ENCODE measurements around the gene RPS19.

The RPS19 gene

DNA sequence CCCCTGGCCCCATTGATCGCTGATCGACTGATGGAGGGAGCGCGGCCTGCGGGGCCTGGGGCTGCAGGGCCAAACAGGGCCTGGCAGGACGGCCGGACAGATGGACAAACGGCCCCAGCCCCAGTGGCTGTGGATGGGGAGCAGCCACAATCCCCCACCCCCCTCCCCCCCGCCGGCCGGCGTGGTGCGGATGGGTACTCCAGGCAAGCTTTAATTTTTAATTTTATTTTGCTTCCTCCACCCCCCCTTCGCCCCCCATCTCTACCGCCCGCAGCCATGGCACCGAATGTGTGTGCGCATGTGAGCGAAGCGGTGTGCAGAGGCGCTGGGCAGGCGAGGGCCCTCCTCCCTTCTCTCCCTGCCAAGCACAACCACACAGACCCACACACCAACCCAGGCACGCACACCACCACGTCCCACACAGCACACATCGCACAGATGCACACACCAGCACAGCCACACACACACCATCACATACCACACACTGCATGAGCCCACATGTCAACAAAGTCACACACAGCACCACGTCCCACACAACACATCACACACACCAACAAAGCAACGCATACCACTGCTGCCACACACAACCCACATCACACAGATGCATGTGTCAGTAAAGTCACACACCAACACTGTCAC, 55.8 kb downstream of the RPS19 start:
- DNase-seq = no peak

DNA sequence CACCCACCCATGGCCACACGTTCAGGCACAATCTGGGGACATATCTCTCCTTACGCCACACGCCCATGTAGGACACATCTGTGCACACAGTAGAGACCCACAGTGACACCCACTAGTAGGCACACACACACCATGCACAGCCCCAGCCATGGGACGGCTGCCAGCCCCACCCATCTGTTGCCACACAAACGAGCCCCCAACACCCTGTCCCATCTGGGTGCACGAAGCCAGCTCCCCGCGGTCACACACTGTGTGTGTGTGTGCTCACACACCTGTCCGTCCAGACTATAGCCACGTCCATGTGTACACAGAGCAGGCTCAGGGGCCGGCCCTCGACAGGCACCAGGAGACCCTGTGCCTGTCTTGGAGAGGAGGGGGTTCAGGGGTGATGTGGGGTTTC, 57.6 kb downstream of the RPS19 start:
- no peak for DNase-seq

DNA sequence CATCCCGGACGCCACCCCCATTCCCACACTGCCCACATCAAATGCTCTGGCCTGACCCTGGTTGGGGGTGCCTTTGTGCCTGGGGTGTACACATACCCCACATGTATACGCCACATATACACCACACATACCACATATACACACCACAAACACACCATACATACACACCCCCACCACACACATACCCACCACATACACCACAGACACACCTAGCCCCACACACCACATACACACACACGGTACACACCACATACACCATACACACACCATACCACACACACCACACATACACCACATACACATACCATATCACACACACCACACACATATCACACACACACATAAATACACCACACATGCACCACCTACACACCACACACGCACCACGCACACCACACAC, 58.0 kb downstream of the RPS19 start:
- no peak for DNase-seq

DNA sequence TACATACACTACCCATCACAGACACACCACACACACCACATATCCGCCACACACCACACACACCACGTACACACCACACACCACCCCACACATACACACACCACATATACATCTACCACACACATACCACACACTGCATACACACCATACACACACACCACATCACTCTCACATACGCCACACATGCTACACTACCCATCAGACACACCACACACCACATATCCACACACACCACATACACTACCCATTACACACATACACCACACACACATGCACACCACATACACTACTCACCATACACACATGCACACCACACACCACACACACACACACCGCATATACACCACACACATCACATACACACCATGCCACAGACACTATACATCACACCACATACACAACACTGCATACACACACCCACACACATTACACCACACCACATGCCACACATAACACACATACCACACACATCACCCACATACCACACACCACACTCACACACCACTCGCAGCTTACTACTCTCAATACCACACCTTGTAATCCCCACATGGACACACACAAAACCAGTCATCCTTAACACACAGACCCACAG, 58.7 kb downstream of the RPS19 start:
- no peak for DNase-seq

DNA sequence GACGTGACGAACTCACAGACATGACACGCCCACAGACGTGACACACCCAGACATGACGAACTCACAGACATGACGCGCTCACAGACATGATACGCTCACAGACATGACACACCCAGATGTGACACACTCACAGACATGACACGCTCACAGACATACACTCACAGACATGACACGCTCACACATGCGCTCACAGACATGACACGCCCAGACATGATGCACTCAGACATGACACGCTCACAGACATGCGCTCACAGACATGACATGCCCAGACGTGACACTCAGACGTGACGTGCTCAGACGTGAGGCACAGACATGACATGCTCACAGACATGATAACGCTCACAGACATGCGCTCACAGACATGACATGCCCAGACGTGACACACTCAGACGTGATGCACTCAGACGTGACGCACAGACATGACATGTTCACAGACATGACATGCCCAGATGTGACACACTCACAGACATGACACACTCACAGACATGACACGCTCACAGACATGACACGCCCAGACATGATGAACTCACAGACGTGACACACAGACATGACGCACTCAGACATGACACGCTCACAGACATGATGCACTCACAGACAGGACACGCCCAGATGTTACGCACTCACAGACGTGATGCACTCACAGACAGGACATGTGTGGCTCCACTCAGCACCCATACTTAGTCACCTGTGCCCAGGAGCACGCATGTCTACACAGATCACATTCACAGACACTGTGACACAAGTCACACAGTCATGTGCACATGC, 60.1 kb downstream of the RPS19 start:
- no peak for DNase-seq

DNA sequence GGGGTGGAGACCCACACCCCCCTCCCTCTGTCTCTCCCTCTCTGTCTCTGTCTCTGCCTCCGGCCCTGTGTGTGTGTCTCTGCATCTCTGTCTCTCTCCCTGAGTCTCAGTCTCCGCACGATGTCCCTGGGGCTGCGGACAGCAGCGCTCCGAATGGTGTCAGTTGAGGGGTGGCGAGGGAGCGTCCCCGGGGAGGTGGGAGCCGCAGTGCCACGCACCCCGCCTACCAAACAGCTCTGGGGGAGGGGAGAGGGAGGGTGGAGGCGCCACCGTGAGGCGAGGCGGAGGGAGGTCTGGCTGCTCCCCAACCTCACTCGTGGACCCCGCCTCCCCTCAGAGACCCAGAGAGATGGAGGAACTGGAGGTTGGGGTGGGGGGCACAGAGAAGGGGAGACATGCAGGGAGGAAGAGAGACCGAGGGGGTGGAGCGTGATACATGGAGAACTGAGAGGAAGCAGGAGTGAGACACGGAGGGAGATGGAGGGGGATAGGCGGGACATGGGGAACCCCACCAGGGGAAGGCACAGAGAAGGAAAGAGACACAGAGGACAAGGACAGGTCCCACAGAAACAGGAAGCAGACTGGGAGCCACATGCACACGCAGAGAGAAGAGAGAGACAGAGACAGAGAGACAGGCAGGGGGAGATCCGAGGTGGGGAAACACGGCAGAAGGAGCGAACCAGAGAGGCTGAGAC, 61.0 kb downstream of the RPS19 start:
- DNase-seq = no peak

DNA sequence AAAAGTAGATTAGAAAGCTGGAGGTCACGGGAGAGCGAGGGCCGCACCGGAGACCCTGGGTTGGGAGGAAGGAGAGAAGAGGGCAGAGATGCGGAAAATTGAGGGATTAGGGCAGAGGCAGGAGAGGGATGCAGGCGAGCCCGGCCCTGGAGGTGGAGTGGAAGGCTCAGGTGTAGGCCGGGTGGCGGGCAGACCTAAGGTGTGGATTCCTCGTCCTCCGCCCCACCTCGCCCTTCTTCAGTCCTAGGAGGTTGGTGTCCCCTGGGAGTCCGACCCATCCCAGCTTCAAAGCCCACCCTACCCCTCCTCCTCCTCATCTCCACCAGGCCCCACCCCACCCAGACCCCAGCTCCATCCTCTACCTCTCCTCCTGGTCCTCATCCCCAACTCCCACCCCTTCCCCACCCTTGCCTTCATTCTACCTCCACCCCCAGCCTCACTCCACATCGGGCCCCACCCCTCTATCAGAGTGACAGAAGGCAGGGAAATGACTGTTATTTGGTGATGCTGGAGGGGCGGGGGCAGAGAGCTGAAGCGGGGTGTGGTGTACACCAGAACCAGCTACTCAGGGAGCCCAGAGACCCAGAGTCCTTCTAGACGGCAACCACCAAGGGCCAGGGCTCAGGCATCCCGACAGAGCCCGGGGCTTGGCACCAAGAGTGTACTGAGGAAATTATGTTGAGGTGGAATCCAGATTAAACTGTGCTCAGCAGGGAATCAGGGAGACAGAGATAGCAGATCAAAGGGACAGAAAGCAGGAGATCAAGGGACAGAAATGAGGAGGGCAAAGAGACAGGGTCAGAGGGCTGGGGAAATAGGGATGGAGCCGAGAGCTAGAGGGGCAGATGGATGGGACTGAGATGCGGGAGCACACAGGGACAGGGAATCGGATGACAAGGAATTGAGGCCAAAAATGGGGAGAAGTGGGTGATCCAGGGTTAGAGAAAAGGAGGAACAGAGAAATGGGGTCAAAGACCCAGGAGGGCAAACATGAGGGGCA, 61.8 kb downstream of the RPS19 start:
- DNase-seq = no peak

Data from activated CD8-positive, alpha-beta memory T cell treated with anti-CD3 and anti-CD28 coated beads, Interleukin-2, amount 50 U/mL, for 4 hours (primary cell).